NCI-H1048 (cell line): ENCODE results near the gene RIN3.
"Not testable (repeated sequence)": the region's sequence is repeated elsewhere in the genome, so short reads cannot be mapped to it uniquely, and the experiment has no call there.

Experiments
- DNase-seq: peaks from one replicate; lab custom pipeline; 2025; lab: John Stamatoyannopoulos, UW

Gene RIN3

GRCh38 chr14:92531106-92531873 is 17.7 kb downstream of the RIN3 start:
- no peak for DNase-seq

- DNase-seq = no peak
Measured at GRCh38 chr14:92532490-92533163, 19.0 kb downstream of the RIN3 start.

GRCh38 chr14:92534932-92535643 is 21.5 kb downstream of the RIN3 start:
- DNase-seq = no peak

DNA sequence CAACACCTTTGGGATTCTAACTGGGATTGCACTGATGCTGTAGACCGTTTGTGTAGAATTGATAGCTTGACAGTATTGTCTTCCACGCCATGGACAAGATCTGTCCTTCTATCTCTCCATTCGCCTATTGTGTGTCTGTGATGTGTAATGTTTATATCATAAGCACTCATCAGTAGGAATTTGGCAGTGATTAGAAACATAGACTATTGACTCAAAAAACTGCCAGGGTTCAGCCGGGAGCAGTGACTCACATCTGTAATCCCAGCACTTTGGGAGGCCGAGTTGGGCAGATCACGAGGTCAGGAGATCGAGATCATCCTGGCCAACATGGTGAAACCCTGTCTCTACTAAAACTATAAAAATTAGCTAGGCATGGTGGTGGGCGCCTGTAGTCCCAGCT is 22.6 kb downstream of the RIN3 start:
- DNase-seq = not testable (repeated sequence)

DNA sequence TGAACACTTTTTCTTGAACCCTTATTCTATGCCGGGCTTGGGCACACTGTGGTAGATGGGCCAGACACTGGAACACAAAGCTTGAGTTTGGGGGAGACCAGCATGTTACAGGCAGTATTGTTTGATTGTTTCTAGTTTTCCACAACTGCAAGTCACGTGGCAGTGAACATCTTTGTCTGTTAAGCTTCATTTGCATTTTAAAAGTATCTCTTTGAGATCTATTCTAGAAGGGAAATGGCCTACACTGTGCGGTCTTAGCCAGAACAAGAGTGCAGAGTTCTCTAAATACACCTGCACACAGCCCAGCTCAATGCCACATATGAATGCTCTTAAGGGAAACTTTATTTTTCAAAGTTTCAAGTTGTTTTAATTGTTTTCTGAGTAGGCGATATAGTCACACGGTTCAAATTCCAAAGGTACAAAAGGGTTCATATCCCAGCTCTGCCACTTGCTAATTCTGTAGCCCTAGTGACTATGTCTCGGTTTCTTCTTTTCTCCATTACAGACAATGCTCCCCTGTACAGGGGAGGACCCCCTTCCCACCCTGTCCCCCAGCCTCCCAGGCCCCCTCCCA is 24.9 kb downstream of the RIN3 start:
- DNase-seq = no peak

- DNase-seq = no peak
Measured at GRCh38 chr14:92539419-92539818, 25.8 kb downstream of the RIN3 start.

DNA sequence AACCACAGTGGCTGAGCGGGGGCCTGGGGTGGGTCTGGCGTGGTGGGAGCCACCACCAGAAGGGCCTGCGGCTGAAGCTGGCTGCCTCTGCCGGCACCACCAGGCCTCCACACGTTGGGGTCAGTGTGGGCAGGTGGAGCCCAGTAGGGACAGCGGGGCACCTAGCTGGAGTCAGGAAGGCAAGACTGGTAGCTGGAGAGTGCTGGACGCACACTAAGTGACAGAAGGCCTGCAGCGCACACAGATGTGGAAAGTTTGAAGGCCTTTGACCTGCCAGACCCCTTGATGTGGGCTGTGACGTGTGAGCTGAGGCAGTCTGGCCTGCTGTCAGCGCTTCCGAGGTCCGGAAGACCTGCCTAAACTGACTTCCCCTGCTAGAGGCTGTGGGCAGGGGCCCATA is 26.3 kb downstream of the RIN3 start:
- no peak for DNase-seq

DNA sequence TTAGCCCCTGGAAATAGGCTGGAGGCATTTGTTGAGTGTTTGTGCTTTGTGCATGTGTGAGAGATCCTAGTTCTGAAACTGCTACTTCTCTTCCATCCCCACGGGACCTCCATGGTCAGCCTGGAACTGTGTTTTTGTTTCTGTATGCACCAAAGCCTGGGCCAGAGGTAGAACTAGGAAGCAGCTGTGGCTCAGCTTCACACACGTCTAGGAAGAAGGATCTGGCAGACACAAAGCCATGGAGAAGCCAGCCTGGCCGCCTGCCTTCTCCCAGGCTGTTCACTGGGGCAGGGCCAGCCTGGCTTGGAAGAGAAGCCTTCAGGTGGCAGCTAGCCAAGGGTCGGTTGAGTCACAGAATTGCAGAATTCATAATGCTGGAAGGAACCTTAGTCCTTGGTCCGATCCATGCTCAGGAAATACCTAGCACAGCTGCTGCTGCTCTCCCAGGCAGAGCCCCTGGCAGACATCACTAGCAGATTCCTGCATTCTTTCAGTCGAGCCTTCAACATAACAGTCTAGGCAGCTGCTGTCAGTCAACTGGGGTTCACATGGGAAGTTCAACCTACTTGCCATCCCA is 27.0 kb downstream of the RIN3 start:
- no peak for DNase-seq

GRCh38 chr14:92542766-92543554 is 29.4 kb downstream of the RIN3 start:
- no peak for DNase-seq

GRCh38 chr14:92544051-92544720 is 30.6 kb downstream of the RIN3 start:
- DNase-seq = no peak

DNA sequence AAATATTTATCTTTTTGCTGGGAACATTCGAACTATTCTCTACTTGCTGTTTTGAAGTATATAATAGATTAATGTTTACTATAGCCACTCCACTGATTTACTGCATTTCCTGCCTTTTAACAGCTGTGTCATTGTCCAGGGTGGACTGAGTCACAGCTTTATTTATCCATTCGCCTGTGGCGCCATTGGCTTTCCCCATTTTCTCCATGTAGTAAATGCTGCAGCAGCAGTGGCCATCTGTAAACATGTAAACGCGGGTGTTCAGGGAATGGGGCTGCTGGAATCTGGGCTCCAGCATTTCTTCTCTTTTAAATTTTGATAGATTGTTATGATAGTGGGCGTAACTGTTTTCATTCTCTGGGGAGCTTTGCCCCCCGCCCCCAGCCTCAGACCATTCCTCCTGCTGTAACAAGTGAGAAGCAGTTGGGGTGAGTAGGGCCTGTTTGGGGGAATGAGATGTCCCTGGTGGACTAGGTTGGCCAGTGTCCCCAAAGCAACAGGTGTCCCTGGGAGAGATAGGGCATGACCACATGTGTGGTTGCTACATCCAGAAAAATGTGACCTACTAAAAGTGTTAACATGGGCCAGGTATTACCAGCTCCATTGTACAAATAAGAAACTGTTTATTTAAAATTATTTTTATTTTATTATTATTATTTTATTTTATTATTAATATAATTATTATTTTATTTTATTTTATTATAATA is 32.9 kb downstream of the RIN3 start:
- no peak for DNase-seq

DNA sequence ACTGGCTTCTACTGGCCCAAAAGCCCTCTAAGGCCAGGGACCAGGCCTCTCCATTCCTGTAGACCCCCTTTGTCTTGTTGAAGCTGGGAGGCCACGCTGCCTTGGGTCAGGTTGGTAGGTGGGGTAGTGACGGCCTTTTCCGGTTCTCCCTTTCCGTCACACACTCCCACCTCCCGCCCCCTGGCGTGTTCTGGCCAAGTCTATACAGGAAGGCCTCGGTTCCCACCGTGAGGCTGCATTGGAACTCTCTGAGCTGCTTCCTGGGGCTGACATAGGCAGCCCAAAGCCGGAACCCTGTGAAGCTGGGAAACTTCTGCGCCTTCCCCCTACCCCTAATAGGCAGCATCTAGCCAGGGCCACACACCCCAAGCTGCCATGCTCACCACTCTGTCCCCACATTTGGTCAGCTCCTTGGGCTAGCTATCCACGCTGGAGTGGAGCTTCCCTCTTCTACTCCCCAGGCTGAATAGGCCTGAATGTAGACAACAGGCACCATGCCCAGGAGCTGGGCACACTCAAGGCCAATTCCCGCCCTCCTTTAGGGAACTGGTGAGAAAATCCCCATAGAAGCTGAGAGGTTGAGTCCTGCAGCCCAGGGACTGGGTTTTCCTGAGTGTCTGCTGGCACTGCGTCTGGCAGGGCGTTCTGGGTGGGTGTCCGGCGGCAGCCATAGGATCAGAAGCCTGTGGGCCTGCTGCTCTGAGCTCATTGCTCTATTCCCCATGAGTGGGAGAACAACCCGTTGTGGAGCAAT is 35.7 kb downstream of the RIN3 start:
- DNase-seq = no peak

- no peak for DNase-seq
Measured at GRCh38 chr14:92549859-92550230, 36.3 kb downstream of the RIN3 start.

GRCh38 chr14:92551044-92551841 is 37.7 kb downstream of the RIN3 start:
- DNase-seq = no peak

DNA sequence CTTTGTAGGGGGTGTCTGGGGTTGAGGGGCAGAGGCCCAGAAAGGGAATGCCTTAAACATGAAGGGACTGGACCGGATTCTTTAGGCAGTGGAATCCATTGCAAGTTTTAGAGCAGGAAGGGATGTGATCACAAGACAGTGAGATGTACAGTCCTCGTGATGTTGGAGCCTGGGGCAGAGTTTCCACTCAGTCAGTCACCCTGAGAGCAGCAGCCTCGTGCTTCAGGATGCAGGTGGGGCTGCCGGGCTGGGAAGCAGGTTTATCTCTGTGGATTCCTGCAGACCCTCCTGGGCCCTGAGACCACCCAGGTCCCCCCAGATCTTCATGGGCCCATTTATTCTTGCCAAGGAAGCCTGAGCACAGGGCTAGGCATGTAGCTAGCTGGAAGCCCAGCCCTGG is 38.5 kb downstream of the RIN3 start:
- DNase-seq = no peak

- DNase-seq = no peak
Measured at GRCh38 chr14:92553438-92553837, 39.9 kb downstream of the RIN3 start.

- DNase-seq = no peak
Measured at GRCh38 chr14:92555465-92556111, 42.0 kb downstream of the RIN3 start.

DNA sequence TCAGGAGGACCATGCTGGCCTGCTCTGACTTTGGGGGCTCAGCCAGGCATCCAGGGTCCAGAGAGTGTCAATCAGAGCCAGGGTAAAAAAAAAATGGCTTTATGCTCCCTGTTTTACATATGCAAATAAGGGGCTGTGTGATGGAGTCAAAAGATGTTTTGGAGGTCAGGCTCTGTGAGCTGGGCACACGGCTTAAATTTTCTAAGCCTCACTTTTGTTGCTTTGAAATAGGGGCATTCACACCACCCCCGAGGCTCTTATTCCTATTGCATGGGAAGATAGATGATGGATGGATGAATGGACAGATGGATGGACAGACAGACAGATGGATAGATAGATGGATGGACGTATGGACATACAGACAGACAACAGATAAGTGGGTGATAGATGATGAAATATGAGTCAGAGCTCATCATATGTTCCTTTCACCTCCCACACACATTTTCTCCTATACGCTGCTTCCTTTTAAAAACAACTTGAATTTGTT is 42.7 kb downstream of the RIN3 start:
- DNase-seq = no peak
